HG03066 (cell line): Measurements from ENCODE around the gene POLR2L.

ENCODE experiments used
- ATAC-seq: cut with Tn5 transposase; IDR thresholded peaks from one replicate; pipeline ENCODE4 v1.9.1; 2021; ENCODE audit warnings: low read depth; ENCODE audit not compliant: unreplicated experiment

POLR2L gene

GRCh38 chr11:828506-829175 lies 13.7 kb downstream of the POLR2L start:
- no peak for ATAC-seq

- ATAC-seq, result no peak
Measured at GRCh38 chr11:827897-828192, 14.5 kb downstream of the POLR2L start, which contains the start of gene CRACR2B. CRACR2B (plus strand) TSS chr11:827919; CDS start chr11:828608, 689 bp downstream.

GRCh38 chr11:827146-827896 lies 15.0 kb downstream of the POLR2L start:
- no peak for ATAC-seq

- no peak for ATAC-seq
Measured at GRCh38 chr11:826836-827145, 15.5 kb downstream of the POLR2L start.

- no peak for ATAC-seq
Measured at GRCh38 chr11:826227-826621, 16.1 kb downstream of the POLR2L start.

GRCh38 chr11:825366-826226 lies 16.7 kb downstream of the POLR2L start:
- no peak for ATAC-seq

DNA sequence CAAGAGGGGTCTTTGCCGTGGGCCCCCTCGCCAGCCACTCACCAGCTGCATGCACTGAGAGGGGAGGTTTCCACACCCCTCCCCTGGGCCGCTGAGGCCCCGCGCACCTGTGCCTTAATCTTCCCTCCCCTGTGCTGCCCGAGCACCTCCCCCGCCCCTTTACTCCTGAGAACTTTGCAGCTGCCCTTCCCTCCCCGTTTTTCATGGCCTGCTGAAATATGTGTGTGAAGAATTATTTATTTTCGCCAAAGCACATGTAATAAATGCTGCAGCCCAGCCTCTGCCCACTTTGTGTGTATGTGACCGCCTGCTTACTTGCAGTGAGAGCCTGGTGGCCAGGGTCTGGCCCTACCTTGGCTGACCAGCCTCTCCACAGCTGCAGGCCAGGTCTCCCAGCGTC lies 17.4 kb downstream of the POLR2L start:
- ATAC-seq, result no peak

DNA sequence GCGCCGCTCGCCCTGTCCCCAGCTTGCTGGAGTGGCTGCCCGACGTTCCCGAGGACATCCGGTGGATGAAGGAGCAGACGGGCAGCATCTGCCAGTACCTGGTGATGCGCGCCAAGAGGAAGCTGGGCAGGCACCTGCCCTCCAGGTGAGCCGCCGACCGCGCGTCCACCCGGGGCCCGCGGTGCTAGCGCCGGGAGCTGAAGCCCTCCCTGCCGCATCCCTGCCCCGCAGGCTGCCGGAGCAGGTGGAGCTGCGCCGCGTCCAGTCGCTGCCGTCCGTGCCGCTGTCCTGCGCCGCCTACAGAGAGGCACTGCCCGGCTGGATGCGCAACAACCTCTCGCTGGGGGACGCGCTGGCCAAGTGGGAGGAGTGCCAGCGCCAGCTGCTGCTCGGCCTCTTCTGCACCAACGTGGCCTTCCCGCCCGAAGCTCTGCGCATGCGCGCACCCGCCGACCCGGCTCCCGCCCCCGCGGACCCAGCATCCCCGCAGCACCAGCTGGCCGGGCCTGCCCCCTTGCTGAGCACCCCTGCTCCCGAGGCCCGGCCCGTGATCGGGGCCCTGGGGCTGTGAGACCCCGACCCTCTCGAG lies 17.9 kb downstream of the POLR2L start:
- ATAC-seq, result no peak

GRCh38 chr11:823441-824291 lies 18.7 kb downstream of the POLR2L start:
- no peak for ATAC-seq

DNA sequence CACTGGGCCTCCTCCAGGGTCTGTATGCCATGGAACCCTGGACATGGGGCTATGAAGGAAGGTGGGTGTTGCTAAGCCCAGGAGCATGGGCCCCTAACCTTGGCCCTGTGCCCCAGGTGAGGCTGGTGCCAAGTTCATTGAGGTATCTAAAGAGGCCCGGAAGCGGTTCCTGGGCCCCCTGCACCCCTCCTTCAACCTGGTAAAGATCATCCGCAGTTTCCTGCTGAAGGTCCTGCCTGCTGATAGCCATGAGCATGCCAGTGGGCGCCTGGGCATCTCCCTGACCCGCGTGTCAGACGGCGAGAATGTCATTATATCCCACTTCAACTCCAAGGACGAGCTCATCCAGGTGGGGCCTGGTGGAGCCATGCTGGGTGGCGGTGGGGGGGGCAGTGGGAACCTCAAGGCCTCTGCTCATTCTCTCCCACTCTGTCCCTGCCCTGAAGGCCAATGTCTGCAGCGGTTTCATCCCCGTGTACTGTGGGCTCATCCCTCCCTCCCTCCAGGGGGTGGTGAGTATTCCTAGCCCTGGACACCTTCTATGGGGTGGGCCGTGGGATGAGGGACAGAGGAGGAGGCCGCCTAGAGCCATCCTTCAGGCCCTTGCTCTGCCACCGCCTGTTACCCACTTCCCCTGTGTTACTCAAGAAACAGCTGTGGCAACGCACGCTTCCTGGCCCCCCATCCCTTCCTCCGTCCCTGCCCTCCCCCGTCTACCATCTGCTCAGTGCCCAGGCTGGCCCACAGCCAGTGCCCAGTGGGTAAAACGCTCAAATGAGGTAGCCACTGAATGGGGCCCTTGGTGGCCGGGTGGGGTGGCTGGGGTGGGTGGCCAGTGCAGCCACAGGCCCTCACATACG lies 20.6 kb downstream of the POLR2L start:
- no peak for ATAC-seq

GRCh38 chr11:820655-821511 lies 21.4 kb downstream of the POLR2L start:
- no peak for ATAC-seq

- ATAC-seq, result peak; percentile 69
Measured at GRCh38 chr11:819943-820649, 22.2 kb downstream of the POLR2L start.

GRCh38 chr11:819129-819931 lies 23.0 kb downstream of the POLR2L start:
- peak; percentile 72 for ATAC-seq

DNA sequence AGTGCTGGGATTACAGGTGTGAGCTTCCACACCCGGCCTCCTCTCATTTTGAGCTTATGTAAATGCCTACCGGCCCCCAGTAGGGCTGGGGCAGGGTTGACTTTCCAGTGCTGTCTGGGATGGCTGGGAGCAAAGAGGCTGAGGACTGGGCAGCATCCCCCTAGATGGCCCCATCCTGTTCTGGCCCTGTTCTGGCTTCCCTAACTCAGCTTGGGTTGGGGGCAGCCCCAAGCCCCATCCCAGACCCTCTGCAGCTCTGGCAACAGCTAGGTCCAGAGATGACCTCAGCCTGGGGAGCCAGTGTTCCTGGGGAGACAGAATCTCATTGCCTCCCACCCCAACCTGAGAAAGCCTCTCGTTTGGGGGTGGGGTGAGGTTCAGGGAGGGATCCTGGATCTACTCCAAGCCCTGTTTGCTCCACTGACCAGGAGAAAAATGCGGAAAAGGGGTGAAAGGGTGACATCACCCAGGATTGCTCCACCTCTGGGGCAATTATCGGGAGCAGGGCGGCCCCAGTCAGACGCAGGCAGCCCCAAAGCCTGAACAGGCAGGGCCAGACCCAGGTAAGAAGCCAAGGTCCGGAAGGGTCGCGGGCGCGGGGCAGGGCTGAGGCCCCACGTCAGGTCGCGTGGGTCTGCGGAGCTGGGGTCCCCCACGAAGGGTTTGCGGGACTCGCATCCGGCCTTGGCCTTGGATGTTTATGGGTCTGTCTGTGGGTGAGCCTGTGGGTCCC lies 23.8 kb downstream of the POLR2L start, which contains the start of gene PNPLA2:
PNPLA2 (plus strand) TSS at position 519 of the 733 bp plus-strand sequence. CDS start 805 bp downstream, outside the sequence.
- no peak for ATAC-seq

GRCh38 chr11:816433-816779 lies 25.9 kb downstream of the POLR2L start:
- no peak for ATAC-seq

DNA sequence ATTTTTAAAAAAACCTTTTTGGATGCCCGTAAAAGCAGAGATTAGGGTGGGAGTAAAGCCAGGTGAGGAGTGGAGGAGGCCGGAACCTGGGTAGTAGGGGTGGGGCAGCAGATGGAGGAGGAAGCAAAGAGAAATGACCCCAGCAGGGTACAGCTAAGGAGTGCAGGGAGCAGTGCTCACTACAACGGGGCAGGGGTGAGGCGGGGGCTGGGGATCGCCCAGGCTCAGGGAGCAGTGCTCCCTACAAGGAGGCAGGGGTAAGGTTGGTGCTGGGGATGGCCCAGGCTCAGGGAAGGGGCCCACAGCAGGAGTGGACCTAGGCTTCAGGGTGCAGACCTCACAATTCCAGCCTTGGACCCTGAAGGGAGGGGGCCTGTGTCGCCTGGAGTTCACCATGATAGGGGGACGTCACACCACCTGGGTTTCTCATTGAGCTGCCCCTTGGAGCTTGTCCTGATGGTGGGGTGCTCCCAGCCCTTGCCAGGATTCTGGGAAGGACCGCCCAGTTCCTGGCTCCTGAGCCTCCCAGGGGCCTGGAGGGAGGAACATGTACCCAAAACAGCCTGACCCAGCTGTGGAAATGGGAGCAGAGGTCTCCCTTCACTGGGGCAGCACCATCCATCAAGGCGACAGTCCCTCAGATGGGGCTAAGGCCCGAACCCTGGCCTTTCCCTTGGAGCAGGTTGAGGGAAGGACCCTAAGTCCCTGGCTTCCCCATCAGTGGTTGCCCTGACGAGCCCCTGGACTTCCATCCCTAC lies 26.5 kb downstream of the POLR2L start:
- no peak for ATAC-seq
